ENCODE results near the gene INSYN1.

DNA sequence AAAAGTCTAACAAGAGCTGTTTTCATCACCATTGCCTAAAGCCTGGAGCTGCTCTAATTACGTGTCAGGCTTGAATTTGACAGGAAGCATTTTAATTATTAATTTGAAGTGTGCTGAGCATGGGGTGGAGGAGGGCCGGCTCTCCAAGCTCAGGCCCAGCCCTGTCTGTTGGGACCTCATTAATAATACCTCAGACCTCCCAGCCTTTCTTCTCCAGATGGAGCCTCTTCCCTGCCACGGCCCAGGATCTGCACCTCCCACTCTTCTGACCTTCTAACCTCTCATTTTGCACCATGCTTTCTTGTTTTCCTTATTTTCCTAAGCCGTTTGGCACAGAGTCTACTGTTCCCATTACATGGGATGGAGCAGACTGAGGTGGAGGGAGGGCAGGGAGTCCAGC is 30.0 kb downstream of the INSYN1 start:
- TF ChIP-seq EZH2 (IDR thresholded peaks at IDR 0.05; ENCODE audit: insufficient read depth, poor library complexity, severe bottlenecking) (no peak), EZH2phosphoT487 (IDR thresholded peaks at IDR 0.05; ENCODE audit: insufficient read depth, low read depth) (no peak)
